T-helper 2 cell treated with Interferon-gamma antibody and Interleukin-4, amounts not matched to agents 5 μg/mL and 100 μg/mL, for 36 hours (primary cell): ENCODE data around the gene FOCAD.

Experiments used
- DNase-seq: peaks from one replicate; pipeline ENCODE4 v3.0.0; 2021; ENCODE audit warnings: low spot score
- H3K27ac Mint-ChIP-seq: one replicate; pipeline ENCODE4 v1.8.0; 2021; ENCODE audit warnings: mild to moderate bottlenecking, mixed read lengths
- H3K27me3 Mint-ChIP-seq: one replicate; pipeline ENCODE4 v1.8.0; 2021; ENCODE audit warnings: low read depth, mixed read lengths
- H3K36me3 Mint-ChIP-seq: one replicate; pipeline ENCODE4 v1.8.0; 2021; ENCODE audit warnings: low read depth, mixed read lengths
- H3K4me1 Mint-ChIP-seq: one replicate; pipeline ENCODE4 v1.8.0; 2021; ENCODE audit warnings: low read depth, mixed read lengths
- H3K4me3 Mint-ChIP-seq: one replicate; pipeline ENCODE4 v1.8.0; 2022; ENCODE audit warnings: mild to moderate bottlenecking, moderate library complexity, mixed read lengths
- H3K9me3 Mint-ChIP-seq: one replicate; pipeline ENCODE4 v1.8.0; 2021; ENCODE audit warnings: mixed read lengths

Gene FOCAD

GRCh38 chr9:20781092-20781491, 97.0 kb downstream of the FOCAD start:
- no peaks in the 10 kb centered on the region for H3K4me1 Mint-ChIP-seq
- no peak for DNase-seq
- no peak overlapping the region for H3K4me3 Mint-ChIP-seq
- H3K36me3 Mint-ChIP-seq, result peaks cover 2% of the 10 kb centered on the region
- no peak overlapping the region for H3K27ac Mint-ChIP-seq
- H3K27me3 Mint-ChIP-seq, result no peaks in the 10 kb centered on the region
- no peaks in the 10 kb centered on the region for H3K9me3 Mint-ChIP-seq

- Mint-ChIP-seq H3K36me3 (peaks cover 2% of the 10 kb centered on the region), H3K27ac (no peak overlapping the region), H3K9me3 (no peaks in the 10 kb centered on the region), H3K27me3 (no peaks in the 10 kb centered on the region), H3K4me3 (no peak overlapping the region), H3K4me1 (no peaks in the 10 kb centered on the region)
- no peak for DNase-seq
Observed at GRCh38 chr9:20782289-20782688, 98.2 kb downstream of the FOCAD start.

- H3K36me3 Mint-ChIP-seq, result peaks cover 2% of the 10 kb centered on the region
- no peaks in the 10 kb centered on the region for H3K4me1 Mint-ChIP-seq
Observed at GRCh38 chr9:20783057-20784038, 99.3 kb downstream of the FOCAD start.

GRCh38 chr9:20784196-20784595, 100.1 kb downstream of the FOCAD start:
- Mint-ChIP-seq H3K4me3 (no peak overlapping the region), H3K27me3 (no peaks in the 10 kb centered on the region), H3K27ac (no peak overlapping the region), H3K4me1 (no peaks in the 10 kb centered on the region), H3K36me3 (peaks cover 2% of the 10 kb centered on the region), H3K9me3 (no peaks in the 10 kb centered on the region)
- no peak for DNase-seq

More at GRCh38 chr9:20783057-20784038, 99.3 kb downstream of the FOCAD start:
- Mint-ChIP-seq H3K27ac (no peak overlapping the region), H3K27me3 (no peaks in the 10 kb centered on the region), H3K4me3 (no peak overlapping the region), H3K9me3 (no peaks in the 10 kb centered on the region)
- no peak for DNase-seq

GRCh38 chr9:20786807-20787206, 102.7 kb downstream of the FOCAD start:
- DNase-seq, result no peak
- no peaks in the 10 kb centered on the region for H3K9me3 Mint-ChIP-seq
- no peak overlapping the region for H3K27ac Mint-ChIP-seq
- peaks cover 15% of the 10 kb centered on the region for H3K4me1 Mint-ChIP-seq
- no peaks in the 10 kb centered on the region for H3K27me3 Mint-ChIP-seq
- peaks cover 16% of the 10 kb centered on the region for H3K36me3 Mint-ChIP-seq
- no peak overlapping the region for H3K4me3 Mint-ChIP-seq

GRCh38 chr9:20788526-20789451, 104.7 kb downstream of the FOCAD start:
- Mint-ChIP-seq H3K4me3 (no peak overlapping the region), H3K4me1 (peaks cover 15% of the 10 kb centered on the region), H3K27me3 (no peaks in the 10 kb centered on the region), H3K36me3 (peaks cover 16% of the 10 kb centered on the region), H3K27ac (no peak overlapping the region), H3K9me3 (no peaks in the 10 kb centered on the region)
- no peak for DNase-seq

- H3K27ac Mint-ChIP-seq, result no peak overlapping the region
- peaks cover 18% of the 10 kb centered on the region for H3K36me3 Mint-ChIP-seq
- H3K27me3 Mint-ChIP-seq, result no peaks in the 10 kb centered on the region
Observed at GRCh38 chr9:20790721-20791120, 106.7 kb downstream of the FOCAD start.

GRCh38 chr9:20791682-20792081, 107.6 kb downstream of the FOCAD start:
- H3K27ac Mint-ChIP-seq, result no peak overlapping the region
- no peaks in the 10 kb centered on the region for H3K9me3 Mint-ChIP-seq
- peaks cover 19% of the 10 kb centered on the region for H3K36me3 Mint-ChIP-seq
- DNase-seq, result no peak
- peaks cover 15% of the 10 kb centered on the region for H3K4me1 Mint-ChIP-seq
- no peaks in the 10 kb centered on the region for H3K27me3 Mint-ChIP-seq
- H3K4me3 Mint-ChIP-seq, result no peak overlapping the region

More at GRCh38 chr9:20790721-20791120, 106.7 kb downstream of the FOCAD start:
- Mint-ChIP-seq H3K4me3 (no peak overlapping the region), H3K4me1 (peaks cover 15% of the 10 kb centered on the region), H3K9me3 (no peaks in the 10 kb centered on the region)
- DNase-seq, result no peak

- no peak overlapping the region for H3K27ac Mint-ChIP-seq
- no peaks in the 10 kb centered on the region for H3K36me3 Mint-ChIP-seq
- no peaks in the 10 kb centered on the region for H3K27me3 Mint-ChIP-seq
- no peaks in the 10 kb centered on the region for H3K9me3 Mint-ChIP-seq
- H3K4me3 Mint-ChIP-seq, result no peak overlapping the region
- no peak for DNase-seq
- H3K4me1 Mint-ChIP-seq, result no peaks in the 10 kb centered on the region
Observed at GRCh38 chr9:20804489-20805250, 120.6 kb downstream of the FOCAD start.

GRCh38 chr9:20805766-20806165, 121.7 kb downstream of the FOCAD start:
- Mint-ChIP-seq H3K27me3 (no peaks in the 10 kb centered on the region), H3K9me3 (no peaks in the 10 kb centered on the region), H3K4me3 (no peak overlapping the region), H3K36me3 (no peaks in the 10 kb centered on the region), H3K27ac (no peak overlapping the region), H3K4me1 (no peaks in the 10 kb centered on the region)
- no peak for DNase-seq

GRCh38 chr9:20808002-20808401, 123.9 kb downstream of the FOCAD start:
- H3K4me1 Mint-ChIP-seq, result no peaks in the 10 kb centered on the region
- no peak for DNase-seq
- H3K27ac Mint-ChIP-seq, result no peak overlapping the region
- no peaks in the 10 kb centered on the region for H3K36me3 Mint-ChIP-seq
- H3K9me3 Mint-ChIP-seq, result no peaks in the 10 kb centered on the region
- H3K4me3 Mint-ChIP-seq, result no peak overlapping the region
- H3K27me3 Mint-ChIP-seq, result no peaks in the 10 kb centered on the region

GRCh38 chr9:20811872-20812271, 127.8 kb downstream of the FOCAD start:
- no peak for DNase-seq

GRCh38 chr9:20815923-20816703, 132.1 kb downstream of the FOCAD start:
- Mint-ChIP-seq H3K27ac (no peak overlapping the region), H3K27me3 (no peaks in the 10 kb centered on the region), H3K4me3 (no peak overlapping the region), H3K9me3 (no peaks in the 10 kb centered on the region), H3K36me3 (no peaks in the 10 kb centered on the region), H3K4me1 (no peaks in the 10 kb centered on the region)
- DNase-seq, result no peak

More at GRCh38 chr9:20811872-20812271, 127.8 kb downstream of the FOCAD start:
- H3K9me3 Mint-ChIP-seq, result no peaks in the 10 kb centered on the region
- H3K4me1 Mint-ChIP-seq, result no peaks in the 10 kb centered on the region
- H3K27ac Mint-ChIP-seq, result no peak overlapping the region
- H3K36me3 Mint-ChIP-seq, result no peaks in the 10 kb centered on the region
- no peaks in the 10 kb centered on the region for H3K27me3 Mint-ChIP-seq
- H3K4me3 Mint-ChIP-seq, result no peak overlapping the region
